GM12873 (cell line): ENCODE results near the gene C10orf71.

ENCODE experiments used
- CTCF ChIP-seq: IDR thresholded peaks from 2 replicates; pipeline ENCODE4 v1.5.1; 2012; ENCODE audit warnings: low read depth, mild to moderate bottlenecking, moderate library complexity, low read length, control low read depth; ENCODE audit not compliant: insufficient read depth; ENCODE audit errors: missing control alignments

The C10orf71 gene

GRCh38 chr10:49295297-49295696 lies 3.7 kb upstream of the C10orf71 start:
- TF ChIP-seq CTCF, result no peak

GRCh38 chr10:49296382-49296781 lies 2.6 kb upstream of the C10orf71 start:
- no peak for TF ChIP-seq CTCF

GRCh38 chr10:49296836-49297235 lies 2.1 kb upstream of the C10orf71 start:
- no peak for TF ChIP-seq CTCF

GRCh38 chr10:49297818-49298670 lies 926 bp upstream of the C10orf71 start:
- no peak for TF ChIP-seq CTCF

- TF ChIP-seq CTCF, result no peak
These were observed 343 bp upstream of the C10orf71 start for GRCh38 chr10:49298671-49298982.

GRCh38 chr10:49299816-49300139 lies 808 bp downstream of the C10orf71 start:
- no peak for TF ChIP-seq CTCF

GRCh38 chr10:49300140-49300974 lies 1.4 kb downstream of the C10orf71 start:
- TF ChIP-seq CTCF, result no peak
